ENCODE results near the gene GABRG3.
A peak's percentile ranks its signal among the peaks of the same experiment; 100 is the strongest.

GABRG3 gene

GRCh38 chr15:27065785-27066184 lies 94.8 kb downstream of the GABRG3 start:
- DNase-seq: no peak

GRCh38 chr15:27066446-27066845 lies 95.5 kb downstream of the GABRG3 start:
- no peak for DNase-seq

GRCh38 chr15:27067175-27067574 lies 96.2 kb downstream of the GABRG3 start:
- DNase-seq: no peak

GRCh38 chr15:27070841-27071240 lies 99.9 kb downstream of the GABRG3 start:
- no peak for DNase-seq

DNA sequence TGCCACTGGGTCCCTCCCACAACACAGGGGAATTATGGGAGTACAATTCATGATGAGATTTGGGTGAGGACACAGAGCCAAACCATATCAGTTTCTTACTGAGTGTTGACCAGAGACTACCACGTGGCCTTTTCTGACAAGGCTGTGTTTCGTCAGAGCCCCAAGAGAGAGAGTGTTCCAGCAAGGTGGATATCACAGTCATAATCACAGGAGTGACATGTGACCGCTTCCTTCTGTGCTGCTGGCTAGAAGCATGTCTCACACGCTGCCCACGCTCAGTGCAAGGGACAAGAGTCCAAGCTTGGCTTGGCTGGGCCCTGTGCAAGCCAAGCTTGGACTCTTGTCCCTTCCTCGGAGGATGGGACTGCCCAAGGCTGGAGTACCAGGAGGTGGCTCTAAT lies 103.2 kb downstream of the GABRG3 start:
- DNase-seq: no peak

DNA sequence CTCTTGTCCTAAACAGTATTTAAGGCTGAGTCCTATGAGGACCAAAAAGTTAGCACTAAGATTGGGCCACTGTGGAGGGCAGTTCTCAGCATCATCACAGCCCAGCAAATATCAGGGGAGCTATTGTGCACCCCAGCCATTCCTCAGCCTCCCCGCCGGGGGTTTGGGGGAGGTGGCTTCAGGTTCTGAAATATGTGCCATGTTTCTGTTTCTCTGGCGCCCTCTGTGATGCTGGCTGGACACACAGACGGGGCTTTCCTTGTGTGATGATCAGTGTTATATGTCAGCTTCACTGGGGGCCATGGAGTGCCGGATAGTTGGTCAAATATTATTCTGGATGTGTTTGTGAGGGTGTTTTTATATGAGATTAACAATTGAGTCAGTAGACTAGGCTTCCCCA lies 106.8 kb downstream of the GABRG3 start:
- DNase-seq: no peak

GRCh38 chr15:27081676-27082418 lies 110.9 kb downstream of the GABRG3 start:
- DNase-seq: no peak

- no peak for DNase-seq
Measured at GRCh38 chr15:27082526-27082925, 111.5 kb downstream of the GABRG3 start.

DNA sequence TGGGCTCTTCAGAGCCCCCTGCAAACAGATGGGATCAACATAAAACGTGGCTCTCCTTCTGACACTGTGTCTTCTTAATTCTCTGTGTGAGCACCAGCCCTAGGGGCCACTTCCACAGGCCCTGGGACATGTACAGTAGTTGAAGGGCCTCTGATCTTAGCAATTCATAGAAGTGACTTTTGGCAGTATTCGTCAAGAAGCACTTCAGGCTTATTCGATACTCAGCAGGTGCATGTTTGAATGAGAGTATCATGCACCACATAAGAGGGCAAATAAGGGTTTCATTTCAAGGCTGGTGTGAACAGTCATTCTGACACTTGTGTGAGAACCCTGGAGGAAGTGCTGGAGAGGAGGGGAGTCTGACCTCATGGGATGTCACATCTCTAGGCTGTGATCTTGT lies 113.9 kb downstream of the GABRG3 start:
- DNase-seq: no peak

- DNase-seq: no peak
Measured at GRCh38 chr15:27086149-27086548, 115.2 kb downstream of the GABRG3 start.

DNA sequence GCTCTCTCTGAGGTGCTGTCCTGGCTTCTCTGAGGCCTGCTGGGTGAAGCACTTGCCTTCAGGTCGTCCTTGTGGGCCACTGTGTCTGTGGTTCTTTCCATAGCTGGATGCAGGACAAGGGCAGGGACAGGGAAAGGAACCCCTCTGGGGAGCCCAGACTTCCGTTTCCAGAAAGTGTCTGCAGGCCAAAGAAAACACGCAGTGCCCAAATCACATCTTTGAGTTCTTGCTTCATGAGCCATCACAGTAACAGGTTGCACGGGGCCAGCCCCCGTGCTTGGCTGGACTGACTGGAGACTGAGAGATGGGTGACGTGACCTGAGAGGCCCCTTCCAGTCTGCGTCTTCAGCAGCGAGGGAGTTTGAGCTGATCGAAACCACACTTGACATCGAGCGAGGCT lies 115.8 kb downstream of the GABRG3 start:
- no peak for DNase-seq

DNA sequence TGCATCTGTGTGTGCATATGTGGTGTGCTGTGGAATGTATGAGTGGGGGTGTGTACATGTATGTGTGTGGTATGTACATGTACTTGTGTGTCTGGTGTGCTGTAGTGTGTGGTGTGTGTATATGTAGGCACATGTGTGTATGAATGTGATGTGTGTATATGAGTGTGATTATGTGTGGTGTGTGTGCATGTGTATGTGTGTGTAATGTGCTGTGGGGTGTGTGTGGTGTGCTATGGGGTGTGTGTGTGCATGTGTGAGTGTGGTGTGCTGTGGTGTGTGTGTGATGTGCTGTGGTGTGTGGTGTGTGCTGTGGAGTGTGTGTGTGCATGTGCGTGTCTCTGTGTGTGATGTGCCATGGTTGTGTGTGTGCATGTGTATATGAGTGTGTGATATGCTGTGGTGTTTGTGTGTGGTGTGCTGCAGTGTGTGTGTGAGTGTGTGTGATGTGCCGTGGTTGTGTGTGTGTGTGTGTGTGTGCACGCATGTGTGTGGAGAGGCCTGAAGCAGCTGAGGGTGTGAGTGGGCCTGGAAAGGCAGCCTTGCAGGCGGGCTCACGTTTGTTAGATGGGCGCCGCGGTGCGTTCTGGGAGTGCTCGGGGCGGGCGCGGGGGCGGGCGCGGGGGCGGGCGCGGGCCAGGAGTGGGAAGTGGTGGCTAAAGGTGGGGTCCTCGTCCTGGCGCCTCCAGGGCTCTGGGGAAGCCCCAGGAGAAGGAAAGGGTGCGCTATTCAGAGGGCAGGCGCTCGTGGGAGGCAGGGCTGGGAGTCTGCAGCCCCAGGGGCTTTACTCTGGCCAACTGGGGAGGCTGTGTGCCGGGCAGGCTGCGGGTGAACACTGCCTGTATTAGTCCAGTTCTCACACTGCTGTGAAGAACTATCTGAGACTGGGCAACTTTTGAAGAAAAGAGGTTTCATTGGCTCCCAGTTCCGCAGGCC lies 116.9 kb downstream of the GABRG3 start:
- DNase-seq: no peak

GRCh38 chr15:27088584-27089232 lies 117.7 kb downstream of the GABRG3 start:
- no peak for DNase-seq

GRCh38 chr15:27089233-27089586 lies 118.2 kb downstream of the GABRG3 start:
- DNase-seq: no peak

- no peak for DNase-seq
Measured at GRCh38 chr15:27089676-27090075, 118.7 kb downstream of the GABRG3 start.

- no peak for DNase-seq
Measured at GRCh38 chr15:27091270-27091940, 120.4 kb downstream of the GABRG3 start.

DNA sequence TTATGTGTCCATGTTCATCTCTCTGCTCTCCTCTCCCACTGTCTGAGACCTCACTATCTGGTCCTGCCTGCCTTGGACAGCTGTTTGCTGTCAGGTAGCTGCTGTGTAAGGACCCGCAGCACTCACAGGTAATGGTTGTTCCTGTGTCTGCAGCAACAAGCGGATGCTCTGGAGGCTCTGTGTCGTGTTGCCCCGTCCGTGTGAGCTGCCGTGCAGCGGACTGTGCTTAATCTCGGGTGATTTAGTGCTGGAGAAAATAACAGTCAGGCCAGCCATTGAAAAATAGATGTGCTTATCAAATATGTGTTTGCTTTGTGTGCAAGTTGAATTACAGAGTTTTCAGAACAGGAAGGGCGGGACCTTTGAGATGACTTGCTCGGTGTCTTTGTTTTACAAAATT lies 121.4 kb downstream of the GABRG3 start:
- no peak for DNase-seq

- peak; percentile 37 for DNase-seq
Measured at GRCh38 chr15:27094235-27094634, 123.3 kb downstream of the GABRG3 start.

DNA sequence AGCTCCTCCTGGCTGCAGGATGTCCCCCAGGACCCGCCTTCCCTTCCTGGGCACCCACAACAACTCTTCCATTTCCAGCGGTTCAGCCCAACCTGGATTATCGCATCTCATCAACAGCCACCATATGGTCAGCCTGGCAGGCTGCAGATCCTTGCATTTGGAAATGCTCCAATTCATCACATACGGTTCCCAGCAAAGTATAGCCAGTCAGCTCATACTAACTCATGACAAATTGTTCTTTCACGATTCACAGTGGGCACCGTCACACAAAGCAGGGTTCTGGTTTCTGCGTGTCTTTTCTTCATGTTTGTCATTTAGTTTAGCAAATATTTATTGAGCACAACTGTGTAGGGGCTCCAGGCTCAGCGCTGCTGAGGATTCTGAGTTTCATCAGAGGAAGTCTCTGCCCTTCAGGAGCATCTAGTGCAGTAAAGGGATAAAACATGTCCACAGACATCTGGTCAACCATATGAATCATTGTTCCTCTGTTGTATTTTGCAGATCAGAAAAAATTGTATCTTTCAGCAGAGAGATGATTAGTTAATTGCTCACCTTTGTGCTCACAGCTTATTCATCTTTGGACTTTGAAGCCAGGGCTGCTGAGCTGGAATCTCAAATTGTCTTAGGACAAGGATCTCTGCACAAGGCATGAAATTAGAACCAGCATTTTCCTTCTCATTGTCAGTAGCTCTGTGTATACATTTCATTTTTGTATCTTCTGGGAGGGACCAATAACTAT lies 125.1 kb downstream of the GABRG3 start:
- no peak for DNase-seq

GRCh38 chr15:27097506-27097905 lies 126.5 kb downstream of the GABRG3 start:
- no peak for DNase-seq

GRCh38 chr15:27101982-27102381 lies 131.0 kb downstream of the GABRG3 start:
- no peak for DNase-seq

- no peak for DNase-seq
Measured at GRCh38 chr15:27111323-27111722, 140.3 kb downstream of the GABRG3 start.
